Measurements from ENCODE around the gene DPYD.

Gene DPYD

DNA sequence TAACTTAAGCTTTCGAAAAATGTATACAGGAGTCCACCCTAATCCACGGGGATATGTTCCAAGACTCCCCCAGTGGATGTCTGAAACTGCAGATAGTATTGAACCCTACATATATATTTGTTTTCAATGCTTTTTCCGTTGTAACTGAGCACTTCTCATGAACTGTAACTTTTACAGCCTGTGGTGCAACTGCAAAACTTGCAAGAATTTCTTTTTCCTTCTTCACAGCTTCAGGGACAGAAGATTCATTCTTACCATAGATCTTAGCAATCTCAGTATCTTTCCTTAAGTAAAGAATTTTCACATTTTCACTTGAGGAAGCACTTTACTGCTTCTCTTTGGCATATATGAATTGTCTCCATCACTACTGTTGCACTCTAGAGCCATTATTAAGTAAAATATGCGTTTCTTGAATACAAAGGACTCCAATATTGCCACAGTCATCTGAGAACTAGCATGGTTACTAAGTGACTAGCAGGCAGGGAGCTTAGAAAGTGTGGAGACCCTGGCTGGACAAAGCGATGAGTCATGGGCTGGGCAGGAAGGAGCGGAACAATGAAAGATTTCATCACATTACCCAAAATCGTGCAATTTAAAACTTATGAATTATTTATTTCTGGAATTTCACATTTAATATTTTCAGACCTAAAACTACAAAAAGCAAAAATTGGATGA is 14.1 kb downstream of the DPYD start:
- DNase-seq (ENCODE audit: low spot score) = no peak

DNA sequence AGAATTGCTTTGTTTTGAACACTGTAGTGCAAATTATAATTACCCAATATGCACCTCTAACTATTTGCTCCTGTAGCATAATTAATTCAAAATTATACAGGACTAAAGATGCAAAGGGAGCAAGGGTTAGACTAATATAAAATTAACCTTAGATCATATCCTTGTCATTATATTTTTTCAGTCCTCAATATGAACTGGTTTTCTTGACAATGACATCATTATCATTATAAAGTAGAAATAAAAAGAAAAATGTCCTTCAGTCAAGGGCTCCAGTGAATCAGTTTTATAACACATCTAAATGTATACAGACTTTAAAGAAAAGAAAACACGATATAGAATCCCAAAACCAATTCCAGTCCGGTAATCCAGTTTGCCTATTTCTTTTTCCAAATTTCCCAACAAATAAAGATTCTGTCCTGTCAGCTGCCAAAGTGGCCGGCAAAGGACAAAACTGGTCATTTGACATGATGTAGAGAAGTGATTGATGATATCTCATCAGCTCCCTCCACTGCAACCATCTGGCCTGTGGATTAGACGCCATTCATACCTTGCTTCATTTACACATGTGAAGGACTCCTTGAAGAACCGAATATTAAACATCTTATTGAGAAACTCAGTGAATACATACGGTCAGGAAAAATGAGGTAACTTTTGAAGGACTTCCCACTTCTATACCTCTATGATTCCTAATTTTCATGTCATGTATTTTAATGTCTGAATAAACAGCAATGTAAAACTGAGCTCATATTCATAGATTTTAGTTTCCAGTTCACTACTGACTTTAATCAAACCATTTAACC is 15.5 kb downstream of the DPYD start:
- DNase-seq (ENCODE audit: low spot score) = no peak

DNA sequence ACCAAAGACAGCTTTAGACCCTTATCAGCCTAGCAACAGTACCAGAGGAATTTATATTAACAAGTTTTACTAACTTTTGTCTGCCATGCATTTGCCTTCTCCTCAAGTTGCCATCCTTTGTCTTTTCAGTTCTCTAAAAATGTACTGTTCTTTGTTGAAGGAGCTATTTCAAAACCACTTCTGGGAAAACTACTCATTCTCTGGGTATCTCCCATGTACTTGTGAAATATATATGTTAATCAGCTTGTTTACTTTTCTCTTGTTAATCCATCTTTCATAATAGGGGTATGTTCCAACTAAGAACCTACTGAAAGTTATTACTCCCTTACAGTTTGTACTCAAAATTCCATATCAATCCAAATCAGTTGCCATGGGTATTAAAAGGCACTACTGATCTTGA is 16.3 kb downstream of the DPYD start:
- no peak for DNase-seq (ENCODE audit: low spot score)

DNA sequence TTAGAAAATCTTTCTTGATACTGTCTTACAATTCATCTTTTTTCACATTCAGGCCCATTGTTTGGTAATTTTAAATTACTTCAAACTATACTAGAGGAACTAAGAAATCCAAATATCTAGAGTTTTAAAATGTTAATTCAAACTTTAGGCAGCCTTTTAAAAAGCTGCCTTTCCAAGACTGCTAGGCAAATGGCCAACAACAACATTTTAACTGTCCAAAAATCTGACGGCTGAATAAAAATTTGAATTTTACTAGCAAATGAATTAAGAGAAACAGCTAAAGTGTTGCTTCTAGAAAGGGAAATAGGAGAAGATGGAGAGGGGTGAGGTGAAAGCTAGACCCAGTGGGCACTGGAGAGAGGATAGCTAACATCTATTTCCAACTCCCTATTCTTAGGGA is 17.2 kb downstream of the DPYD start:
- no peak for DNase-seq (ENCODE audit: low spot score)

DNA sequence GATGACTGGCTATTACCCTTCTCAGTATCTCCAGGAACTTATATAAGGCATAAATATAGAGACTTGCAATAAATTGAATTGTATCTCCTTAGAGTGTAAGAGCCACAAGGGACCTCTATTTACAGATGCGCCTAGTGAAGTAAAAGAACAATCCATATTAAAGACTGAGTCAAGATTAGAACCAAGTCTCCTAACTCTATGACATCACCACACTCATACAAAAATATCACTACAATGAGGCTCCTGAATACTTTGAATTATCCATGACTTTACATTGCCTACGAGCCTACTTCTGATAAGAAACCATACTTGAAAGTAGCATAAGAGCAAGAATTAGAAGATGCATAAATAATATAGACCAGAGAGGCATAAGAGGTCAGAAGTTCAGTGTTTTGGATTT is 18.8 kb downstream of the DPYD start:
- no peak for DNase-seq (ENCODE audit: low spot score)

DNA sequence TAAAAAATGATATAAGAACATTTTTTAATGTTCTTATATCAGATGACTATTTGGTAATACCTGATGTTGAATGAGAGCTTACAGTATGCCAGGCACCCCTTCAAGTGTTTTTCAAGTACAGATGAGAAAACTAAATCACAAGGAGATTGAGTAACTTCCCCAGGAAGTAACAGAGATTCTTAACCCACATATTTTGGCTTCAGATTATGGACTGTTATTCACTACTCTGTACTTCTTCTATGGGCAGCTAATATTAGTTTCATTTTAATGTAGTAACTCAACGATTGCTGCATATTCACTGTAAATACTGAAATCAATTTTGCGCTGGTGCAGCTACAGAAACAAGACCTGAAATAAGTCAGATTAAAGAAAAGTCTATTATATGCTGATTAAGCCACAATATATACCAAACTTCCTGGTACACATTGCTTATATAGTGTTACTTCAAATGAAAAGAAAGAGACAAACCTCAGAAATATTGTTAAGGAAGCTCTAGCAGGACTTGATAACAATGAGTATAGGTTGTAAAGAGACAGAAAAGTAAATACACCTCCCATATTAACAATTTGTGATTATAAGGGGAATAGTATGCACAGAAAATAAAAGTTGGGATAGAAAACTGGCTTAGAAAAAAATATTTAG is 19.7 kb downstream of the DPYD start:
- no peak for DNase-seq (ENCODE audit: low spot score)

DNA sequence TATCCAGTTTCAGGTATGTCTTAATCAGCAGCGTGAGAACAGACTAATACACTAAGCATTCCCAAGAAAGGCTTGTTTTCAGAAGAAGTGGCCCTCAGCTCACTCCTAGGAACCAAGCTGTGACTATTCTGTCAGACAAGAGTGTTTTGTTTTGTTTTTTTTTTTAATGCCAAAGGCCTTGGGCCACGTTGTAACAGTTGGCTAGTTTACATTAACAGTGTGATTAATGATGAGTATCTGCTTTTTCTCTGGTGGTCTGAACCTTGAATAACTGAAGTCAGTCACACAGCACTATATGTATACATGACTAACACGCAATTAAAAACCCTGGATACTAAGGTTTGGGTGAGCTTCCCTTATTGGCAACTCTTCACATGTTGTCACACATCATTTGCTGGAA is 21.9 kb downstream of the DPYD start:
- DNase-seq (ENCODE audit: low spot score) = no peak

DNA sequence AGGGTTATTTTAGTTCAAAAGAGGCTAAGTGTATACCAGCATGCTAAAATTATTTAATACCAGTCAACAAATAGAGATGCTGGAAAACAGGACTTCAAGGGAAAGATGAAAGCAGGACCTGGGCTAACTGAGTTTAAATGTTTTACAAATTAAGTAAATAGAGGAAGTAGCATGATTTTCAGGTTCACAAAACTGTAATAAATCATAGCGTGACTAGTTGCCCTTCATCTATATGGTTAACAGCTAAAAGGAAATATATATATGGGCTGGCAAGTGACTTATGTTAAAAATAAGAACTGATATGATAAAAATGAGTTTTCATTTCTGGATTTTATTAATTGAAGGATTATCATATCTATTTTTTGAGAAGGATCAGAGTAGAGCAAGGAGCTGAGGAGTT is 25.6 kb downstream of the DPYD start:
- DNase-seq (ENCODE audit: low spot score) = no peak

DNA sequence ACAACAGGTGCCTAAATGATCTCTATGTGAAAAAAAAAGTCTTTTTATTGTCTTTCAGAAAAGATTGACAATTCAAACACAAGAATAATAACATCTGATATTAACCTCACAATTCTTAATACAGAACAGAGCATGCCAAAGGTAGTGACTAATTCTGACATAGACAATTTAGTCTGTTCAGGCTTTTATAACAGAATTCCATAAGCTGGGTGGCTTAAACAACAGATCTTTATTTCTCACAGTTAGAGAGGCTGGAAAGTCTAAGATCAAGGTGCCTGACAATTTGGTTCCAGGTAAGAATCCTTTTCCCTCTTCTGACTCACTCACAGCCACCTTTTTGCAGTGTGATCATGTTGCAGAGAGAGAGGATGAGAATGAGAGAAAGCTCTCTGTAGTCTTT is 27.0 kb downstream of the DPYD start:
- DNase-seq (ENCODE audit: low spot score) = no peak

DNA sequence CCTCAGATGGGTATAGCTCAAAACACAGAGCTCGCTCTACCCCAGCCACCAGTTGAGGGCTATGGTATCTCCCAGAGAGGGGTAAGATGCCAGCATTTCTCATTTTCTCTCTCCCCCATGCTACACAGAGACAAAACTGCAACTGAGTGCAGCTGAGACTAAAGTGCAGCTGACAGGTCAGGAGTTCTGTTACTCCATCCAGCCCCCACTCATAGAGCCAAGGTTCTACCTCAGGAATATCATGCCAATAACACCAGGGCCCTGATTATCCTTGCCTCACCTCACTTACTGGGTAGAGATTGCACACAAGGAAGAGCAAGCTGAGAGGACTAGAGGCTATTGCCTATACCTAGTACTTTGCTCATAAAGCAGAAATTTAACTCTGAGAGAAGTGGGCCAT is 34.6 kb downstream of the DPYD start:
- DNase-seq (ENCODE audit: low spot score) = no peak

DNA sequence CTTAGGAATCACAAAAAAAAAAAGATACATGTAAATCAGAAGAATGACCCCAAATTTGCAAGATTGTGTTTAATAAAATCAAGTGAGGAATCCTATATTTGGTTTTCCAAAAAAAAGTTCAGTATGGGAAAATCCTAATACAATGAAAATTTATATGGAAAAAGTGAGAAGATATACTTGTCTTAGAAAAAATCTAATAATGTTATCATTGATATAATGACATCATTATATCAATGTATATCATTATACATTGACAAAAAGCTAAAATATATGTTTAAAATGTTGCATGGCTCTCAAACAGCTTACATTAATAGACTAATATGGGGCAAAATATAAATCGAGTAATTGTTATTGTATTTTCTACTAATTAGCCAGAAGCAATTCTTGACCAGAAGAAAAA is 37.0 kb downstream of the DPYD start:
- DNase-seq (ENCODE audit: low spot score) = no peak

DNA sequence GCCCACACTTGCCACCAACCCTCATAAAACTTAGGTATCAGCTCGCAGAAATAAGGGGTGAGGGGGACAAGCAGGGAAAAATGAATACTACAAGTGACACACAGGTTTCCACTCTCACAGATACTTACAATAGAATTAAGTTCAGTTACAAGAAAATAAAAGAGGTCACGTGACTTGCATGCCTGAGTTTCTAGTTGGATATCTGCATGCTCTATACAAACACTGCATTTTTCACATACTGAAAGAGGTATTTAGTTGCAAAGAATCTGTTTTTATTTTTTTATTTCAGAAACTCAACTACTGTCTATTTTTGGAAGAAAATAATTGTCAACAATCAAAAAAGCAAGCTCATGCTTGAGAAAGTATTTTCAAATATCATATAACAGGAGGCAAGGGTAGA is 43.5 kb downstream of the DPYD start:
- no peak for DNase-seq (ENCODE audit: low spot score)

DNA sequence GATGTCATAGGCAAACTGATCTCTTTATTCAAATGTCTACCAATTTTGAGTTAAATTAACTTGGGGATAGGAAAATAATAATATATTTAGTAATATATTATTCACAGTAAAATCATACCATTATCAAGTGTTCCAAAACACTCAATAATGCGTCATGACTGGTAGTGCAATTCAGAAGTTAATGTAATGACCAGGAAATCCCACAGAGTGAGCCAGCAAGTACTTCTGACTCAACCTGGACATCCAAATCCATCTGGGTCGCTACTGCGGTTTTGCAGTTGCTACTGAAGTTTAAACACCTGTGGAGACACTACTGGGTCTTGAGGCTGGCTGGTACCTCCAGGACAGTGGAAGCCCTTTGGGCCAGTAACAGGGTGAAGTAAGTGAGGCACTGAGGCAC is 44.8 kb downstream of the DPYD start:
- no peak for DNase-seq (ENCODE audit: low spot score)

DNA sequence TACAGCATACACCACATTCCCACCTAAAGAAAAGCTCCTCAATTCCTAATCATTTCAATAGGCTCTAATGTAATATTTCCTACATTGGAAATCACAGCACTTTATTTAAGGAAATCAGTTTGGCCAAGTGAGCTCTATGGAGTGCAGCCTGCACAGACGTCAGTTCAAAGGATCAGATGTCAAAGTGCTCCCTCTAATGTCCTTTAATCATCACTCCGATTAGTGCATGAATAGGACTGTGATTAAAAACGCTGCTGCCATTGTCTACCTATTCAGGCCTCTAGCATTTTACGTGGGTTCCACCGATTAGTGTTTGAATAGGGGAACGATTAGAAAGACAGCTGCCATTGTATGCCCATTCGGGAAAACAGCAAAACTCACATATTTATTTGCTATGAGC is 50.2 kb downstream of the DPYD start:
- DNase-seq (ENCODE audit: low spot score) = no peak

DNA sequence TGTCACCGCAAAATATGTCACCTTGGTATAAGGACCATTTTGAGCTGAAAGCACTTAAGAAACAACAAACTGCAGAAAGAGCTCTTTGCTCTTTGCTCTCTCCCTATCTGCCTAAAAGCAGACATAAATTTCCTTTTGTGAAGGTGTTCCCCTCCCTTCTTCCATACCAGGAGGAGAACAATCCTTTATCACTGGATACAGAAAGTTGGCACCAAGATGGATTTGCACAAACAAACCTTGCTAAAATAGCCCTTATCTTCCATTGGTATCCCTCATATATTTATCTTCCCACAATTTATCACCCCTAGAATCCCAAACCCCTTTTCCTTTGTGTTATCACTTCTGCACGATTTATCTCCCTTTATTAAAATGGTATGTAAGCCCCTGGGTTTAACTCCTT is 51.4 kb downstream of the DPYD start:
- no peak for DNase-seq (ENCODE audit: low spot score)

DNA sequence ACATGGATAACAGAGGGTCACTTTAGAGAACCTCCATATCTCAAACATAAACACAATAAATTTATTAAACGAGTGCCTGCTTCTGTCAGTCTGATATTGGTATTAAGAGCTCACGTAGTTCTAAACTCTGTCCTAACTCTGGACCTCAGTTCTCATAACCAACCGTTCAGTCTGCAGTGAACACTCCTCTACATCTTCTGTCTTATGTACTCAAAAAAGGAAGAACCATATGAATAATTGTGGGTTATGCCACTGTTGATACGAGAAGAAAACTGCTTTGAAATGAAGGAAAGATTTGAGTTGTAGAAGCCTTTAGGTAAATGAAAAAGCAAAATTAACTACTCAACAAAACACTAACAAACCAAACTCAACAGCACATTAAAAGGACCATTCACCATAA is 53.7 kb downstream of the DPYD start:
- DNase-seq (ENCODE audit: low spot score) = no peak

DNA sequence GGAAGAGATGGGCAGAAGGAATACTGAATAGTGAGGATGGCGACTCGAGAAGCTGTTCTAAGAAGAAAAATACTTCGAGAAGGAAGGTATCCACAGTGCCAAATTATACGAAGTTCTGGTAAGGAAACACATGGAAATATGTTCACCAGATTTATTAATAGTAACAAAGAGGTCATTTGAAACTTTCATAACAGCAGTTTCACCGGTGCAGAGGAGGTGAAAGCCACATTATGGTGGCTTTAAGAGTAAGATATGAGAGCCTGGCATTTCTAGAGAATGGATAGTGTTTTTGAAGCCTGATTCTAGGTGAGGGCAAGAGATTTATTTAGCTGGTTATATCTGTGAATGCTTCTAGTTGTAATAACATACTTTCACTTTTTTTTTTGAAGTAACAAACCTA is 56.2 kb downstream of the DPYD start:
- DNase-seq (ENCODE audit: low spot score) = no peak

DNA sequence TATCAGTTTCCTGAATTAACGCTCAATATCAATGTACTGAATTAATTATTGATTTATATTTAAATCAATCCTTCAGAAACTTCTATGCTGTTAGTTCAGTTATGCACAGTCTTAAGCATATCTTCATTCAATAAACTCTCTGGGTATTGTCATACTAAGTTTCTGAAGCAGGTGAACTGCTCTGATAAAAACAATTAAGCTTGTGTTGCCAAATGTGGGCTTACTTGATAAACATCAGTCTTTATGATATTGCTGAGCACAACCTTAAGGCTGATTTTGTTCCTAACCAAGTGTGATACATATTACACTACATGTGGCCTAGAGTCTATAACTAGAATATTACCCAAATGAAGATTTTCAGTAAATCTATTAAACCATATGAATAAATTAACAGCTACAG is 67.6 kb downstream of the DPYD start:
- no peak for DNase-seq (ENCODE audit: low spot score)

DNA sequence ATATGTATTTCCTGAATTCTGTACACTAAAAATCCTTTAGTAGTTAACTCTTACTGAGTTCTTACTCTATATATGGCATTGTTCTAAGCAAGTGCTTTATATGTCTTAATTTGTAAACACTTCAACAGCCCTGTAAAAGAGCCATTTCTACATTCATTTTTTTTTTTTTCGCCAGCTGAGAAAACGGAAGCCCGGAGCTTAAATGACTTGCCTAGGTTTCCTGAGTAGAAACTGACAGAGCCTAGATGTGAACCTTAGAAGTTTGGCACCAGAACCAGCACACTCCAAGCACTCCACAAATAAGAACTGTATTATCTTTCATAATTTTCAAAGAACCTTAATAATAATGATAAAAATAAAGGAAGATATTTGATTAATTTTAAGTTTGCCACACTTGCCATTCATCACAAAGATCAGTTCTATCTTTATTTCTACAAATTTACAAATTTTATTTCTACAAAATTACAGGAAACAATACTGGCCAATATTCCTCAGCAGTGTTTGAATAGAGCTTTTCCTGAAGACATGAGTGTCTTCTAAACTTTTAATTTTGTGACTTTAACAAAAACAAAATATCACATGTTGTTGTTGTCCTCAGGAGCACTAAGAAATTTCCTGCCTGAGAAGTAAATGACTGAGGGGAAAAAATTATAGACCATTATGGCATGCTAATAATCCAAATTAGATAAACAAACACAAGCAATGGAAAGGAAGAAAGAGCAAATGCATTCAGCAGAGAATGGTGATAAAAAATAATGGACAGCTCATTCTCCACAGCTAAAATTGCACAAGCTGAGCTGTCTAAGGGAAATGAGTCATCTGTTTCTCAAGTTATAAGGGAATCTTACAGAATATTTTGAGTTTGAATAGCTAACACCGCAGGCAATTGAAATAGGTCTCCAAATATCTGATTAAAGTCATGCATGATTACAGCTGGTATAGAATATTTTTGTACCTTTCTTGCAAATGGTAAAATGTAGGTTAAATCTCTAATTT is 71.2 kb downstream of the DPYD start:
- DNase-seq (ENCODE audit: low spot score) = no peak

DNA sequence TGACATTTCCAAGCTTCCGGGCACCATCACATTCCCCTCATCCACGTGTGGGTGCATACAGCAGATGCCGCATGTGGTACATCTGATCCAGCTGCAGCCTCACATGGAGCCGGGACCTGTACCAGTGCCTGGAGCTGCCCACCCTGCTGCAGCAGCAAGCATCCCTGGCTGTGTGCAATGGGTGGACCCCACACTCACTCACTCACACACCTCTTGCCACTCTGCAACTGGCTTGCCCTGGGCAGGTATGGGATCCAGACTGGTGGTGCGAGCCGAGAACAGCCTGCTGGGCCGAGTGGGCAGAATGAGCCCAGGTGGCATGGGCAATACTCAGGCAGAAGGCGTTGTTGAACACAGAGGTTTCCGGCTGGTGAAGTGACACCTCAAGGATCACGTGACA is 75.0 kb downstream of the DPYD start:
- DNase-seq (ENCODE audit: low spot score) = no peak

DNA sequence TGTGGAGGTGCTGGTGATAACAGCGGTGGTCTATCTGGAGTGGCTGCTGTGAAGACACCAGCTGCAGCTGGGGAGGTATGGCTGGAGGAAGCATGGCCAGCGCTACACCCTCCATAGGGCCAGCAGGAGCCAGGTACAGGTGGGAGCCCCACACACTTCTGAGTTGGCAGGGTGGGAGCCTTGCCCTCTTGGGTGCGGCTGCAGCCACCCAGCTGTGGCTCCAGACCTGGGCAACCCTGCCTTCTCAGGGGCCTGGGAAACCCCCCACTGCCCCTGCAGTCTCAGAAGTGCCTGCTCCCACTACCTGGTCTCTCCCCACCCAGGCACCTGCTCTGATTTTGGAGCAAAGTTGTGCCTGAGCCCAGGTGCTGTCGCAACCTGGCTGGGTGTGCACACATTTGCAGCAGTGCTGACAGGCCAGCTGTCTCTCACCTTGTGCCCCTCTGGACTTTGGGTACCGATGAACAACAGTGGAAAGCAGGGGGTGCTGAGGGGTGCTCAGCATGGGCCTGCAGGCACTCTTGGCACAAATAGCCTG is 76.2 kb downstream of the DPYD start:
- no peak for DNase-seq (ENCODE audit: low spot score)

DNA sequence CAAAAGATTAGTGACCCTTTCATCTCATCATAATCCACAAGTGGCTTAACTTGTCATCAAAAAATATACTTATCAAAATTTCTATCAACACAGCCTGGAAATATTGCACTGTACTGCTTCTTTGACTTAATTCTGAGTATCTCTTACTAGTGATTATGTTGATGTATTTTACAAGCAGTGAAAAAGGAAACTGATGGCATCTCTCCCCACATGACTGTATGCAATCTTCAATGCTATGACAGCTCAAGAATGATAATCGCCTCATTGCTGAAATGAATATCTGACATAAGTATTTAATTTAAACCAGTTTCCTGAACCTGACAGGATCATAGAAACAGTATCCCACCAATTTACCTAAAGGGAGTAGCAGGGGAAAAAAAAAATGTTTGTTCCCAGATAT is 79.5 kb downstream of the DPYD start:
- no peak for DNase-seq (ENCODE audit: low spot score)
